Astrocyte of the cerebellum (primary cell): ENCODE measurements around the gene EDDM3A.

Experiments used
- DNase-seq: peaks from one replicate; pipeline ENCODE4 v3.0.0-alpha.2; 2011; ENCODE audit warnings: low read depth
- H3K4me3 ChIP-seq: 2 replicates; pipeline ENCODE4 v1.5.1; 2011; ENCODE audit warnings: mild to moderate bottlenecking, low read depth, low read length, moderate library complexity
- CTCF ChIP-seq: IDR thresholded peaks from 2 replicates; pipeline ENCODE4 v1.5.1; 2012; ENCODE audit warnings: low read length, low read depth, moderate library complexity, mild to moderate bottlenecking; ENCODE audit errors: missing control alignments
- in situ Hi-C: cut with HindIII; loops from 2 replicates; pipeline ENCODE4 v1.10.0; 2017; ENCODE audit warnings: low sequenced_read_pairs

The EDDM3A gene

GRCh38 chr14:20746566-20746965, 879 bp downstream of the EDDM3A start:
- no peak overlapping the region for H3K4me3 ChIP-seq
- no peak for TF ChIP-seq CTCF
- no peak for DNase-seq
- in situ Hi-C loops: no loop called here

- no peak for DNase-seq
- in situ Hi-C loops: no loop called here
- TF ChIP-seq CTCF: no peak
- no peak overlapping the region for H3K4me3 ChIP-seq
Measured at GRCh38 chr14:20748439-20748838, 2.8 kb downstream of the EDDM3A start.

- H3K4me3 ChIP-seq: no peak overlapping the region
- no peak for DNase-seq
- in situ Hi-C loops: no loop called here
- no peak for TF ChIP-seq CTCF
Measured at GRCh38 chr14:20750194-20750593, 4.5 kb downstream of the EDDM3A start.

- no peak overlapping the region for H3K4me3 ChIP-seq
- in situ Hi-C loops: no loop called here
- no peak for DNase-seq
- no peak for TF ChIP-seq CTCF
Measured at GRCh38 chr14:20751963-20752562, 6.4 kb downstream of the EDDM3A start.

- DNase-seq: no peak
- TF ChIP-seq CTCF: no peak
- H3K4me3 ChIP-seq: no peak overlapping the region
- in situ Hi-C loops: no loop called here
Measured at GRCh38 chr14:20754308-20754707, 8.6 kb downstream of the EDDM3A start.

- no peak overlapping the region for H3K4me3 ChIP-seq
- DNase-seq: no peak
- no peak for TF ChIP-seq CTCF
- in situ Hi-C loops: no loop called here
Measured at GRCh38 chr14:20755037-20755436, 9.3 kb downstream of the EDDM3A start.
